ENCODE results near the gene POU2AF3. TPM values are rescaled to one million over a fixed set of nuclear protein-coding genes. Genes with fewer than 3 reads are reported as not detected.
"Not testable (repeated sequence)": the region's sequence is repeated elsewhere in the genome, so short reads cannot be mapped to it uniquely, and the experiment has no call there.

The POU2AF3 gene, protein sequence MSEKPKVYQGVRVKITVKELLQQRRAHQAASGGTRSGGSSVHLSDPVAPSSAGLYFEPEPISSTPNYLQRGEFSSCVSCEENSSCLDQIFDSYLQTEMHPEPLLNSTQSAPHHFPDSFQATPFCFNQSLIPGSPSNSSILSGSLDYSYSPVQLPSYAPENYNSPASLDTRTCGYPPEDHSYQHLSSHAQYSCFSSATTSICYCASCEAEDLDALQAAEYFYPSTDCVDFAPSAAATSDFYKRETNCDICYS
- total RNA-seq (2014; rRNA removed; shearing (Covaris generic)): not detected in 2 replicates

DNA sequence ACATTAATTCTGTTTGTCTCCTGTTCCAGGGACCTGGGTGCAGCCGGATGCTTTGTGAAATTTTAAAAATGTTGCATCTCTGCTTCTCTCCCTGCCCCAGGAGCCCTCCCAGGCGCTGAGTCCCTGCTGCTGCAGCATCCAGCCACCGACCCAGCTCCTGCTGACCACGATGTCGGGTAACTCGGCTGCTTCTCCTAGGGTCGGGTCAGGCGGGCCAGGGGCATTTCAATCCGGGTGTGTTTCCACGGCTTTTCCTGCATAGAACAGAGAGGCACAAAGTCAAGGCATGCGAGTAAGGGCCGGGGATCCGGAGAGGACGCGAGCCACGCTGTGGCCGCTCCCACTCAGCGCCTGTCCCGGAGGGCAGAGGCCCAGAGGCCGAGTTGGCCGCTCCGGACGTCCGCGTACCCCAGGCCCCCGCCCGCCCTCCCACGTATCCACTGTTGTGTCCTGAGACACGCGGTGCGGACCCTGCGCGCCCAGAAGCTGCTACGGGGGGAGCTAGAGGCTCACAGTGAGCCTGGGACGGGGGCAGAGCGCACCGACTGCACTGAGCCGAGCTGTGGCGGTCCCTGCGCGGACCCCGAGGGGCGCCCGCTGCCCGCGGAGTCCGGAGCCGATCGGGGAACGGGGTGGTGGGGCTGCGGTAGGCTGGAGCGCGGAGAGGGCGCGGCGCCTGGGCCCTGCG, at the start of gene POU2AF3:
POU2AF3 (plus strand) TSS at position 134 of the 688 bp plus-strand sequence; CDS start at position 170, 36 bp downstream.
- no peak for DNase-seq (ENCODE audit: low read depth)

DNA sequence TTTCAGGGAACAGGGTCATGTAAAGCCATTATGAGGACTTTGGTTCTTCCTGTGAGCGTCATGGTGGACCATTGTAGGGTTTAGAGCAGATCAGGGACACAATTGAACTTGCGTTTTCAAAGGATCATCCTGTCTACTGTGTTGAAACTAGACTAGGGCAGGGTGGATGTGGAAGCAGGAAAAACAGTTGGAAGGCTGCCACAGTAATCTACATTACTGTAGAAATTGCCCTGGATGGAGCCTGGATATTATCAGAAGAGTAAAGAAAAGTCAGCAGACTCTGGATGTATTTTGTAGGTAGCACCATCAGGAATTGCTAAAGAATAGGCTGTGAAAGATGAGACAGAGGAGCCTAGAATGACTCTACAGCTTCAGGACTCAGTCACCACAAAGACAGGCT, 47.4 kb upstream of the POU2AF3 start:
- DNase-seq (ENCODE audit: low read depth): no peak

DNA sequence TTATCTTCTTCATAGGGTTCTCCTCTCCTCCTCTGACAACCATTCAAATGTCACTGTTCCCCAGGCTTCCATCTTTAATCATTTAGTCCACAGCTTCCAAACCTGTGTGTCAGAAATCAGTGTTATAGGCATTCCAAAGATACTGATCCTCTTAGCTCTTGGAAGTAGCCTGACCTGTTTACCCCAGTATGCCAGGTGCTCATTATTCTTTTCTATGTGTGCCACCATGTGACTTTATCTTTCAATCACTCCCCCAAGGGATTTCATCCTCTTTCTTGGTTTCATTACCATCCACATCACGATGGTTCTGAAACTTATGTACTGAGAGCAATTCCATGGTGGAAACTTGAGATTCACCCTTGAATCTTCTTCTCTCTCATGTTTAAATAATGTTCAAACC, 45.2 kb upstream of the POU2AF3 start:
- no peak for DNase-seq (ENCODE audit: low read depth)

DNA sequence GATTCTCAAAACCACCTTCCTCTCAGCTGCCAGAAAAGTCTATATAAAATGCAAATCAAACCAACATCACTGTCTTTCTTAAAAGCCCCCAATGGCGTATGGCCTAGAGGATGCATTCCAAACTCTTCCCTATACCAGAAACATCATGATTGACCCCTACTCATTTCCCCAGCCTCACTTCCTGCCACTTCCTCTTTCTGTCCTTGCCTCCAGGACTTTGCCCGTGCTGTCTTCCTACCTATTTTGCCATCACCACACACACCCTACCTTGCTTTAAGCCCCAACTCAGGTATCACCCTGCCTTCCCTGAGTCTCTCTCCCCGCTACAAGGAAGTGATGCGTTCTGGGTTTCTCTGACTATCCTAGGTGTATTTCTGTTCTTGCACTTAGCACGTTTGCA, 44.7 kb upstream of the POU2AF3 start:
- DNase-seq (ENCODE audit: low read depth): no peak

DNA sequence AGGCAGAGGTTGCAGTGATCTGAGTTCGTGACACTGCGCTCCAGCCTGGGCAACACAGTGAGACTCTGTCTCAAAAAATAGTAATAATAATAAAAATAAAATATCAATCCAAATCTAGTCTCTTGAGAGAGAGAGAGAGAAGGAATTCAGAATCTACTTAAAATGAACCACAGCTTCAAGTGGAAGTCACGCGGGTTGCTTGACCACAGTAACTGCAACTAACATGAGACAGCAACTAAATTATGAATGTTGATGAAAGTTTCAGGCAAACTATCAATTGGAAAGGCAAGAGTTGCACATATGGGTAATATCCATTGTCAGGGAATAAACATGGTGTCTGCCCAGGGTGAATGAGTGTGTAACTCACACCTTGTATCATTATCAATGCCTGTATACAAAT, 40.3 kb upstream of the POU2AF3 start:
- no peak for DNase-seq (ENCODE audit: low read depth)

DNA sequence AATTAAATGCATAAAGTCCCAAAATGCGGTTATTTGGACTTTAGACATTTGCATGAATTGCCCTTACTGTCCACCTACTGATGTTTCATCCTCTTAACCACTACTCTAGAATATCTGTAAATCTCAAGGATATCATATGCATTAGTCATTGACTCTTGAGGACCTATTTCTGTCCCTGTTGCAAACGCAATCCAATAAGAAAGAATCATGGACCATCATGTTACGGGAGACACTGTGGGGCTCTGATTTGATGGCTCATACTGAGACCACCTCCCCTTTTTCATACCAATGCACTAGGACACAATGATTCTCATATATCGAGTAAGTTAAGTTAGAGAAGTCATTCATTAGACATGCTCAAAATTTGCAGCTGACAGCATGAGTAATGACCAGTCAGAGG, 38.5 kb upstream of the POU2AF3 start:
- peak; percentile 64 for DNase-seq (ENCODE audit: low read depth)

DNA sequence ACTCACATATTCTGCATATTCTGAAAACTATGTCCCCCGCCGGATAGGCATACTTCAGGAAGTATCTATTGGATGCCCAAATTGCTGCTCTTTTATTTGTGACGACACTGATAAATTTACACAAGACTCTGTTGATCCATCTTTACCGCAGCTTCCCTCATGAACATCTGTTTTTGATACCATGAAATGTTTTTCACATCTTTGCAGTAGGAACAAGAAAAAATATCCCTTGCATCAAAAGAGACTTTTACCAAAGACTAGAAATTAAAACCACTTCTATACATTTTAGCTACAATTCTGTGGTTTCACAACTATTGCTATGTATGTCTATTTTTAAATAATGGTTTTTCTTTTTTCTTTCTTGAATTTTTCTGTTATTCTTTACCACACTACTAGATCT, 37.5 kb upstream of the POU2AF3 start:
- no peak for DNase-seq (ENCODE audit: low read depth)

DNA sequence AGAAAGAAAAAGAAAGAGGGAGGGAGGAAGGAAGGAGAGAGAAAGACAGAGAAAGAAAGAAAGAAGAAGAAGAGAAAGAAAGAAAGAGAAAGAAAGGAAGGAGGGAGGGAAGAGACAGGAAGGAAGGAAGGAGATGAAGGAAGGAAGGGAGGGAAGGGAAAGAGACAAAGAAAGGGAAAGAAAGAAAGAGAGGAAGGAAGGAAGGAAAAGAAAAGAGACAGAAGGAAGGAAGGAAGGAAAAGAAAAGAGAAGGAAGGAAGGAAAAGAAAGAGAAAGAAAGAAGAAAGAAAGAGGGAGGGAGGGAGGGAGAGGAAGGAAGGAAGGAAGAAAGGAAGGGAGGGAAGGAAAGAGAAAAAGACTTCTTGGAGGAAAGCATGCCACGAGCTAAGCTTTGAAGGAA, 33.7 kb upstream of the POU2AF3 start:
- DNase-seq (ENCODE audit: low read depth): no peak

DNA sequence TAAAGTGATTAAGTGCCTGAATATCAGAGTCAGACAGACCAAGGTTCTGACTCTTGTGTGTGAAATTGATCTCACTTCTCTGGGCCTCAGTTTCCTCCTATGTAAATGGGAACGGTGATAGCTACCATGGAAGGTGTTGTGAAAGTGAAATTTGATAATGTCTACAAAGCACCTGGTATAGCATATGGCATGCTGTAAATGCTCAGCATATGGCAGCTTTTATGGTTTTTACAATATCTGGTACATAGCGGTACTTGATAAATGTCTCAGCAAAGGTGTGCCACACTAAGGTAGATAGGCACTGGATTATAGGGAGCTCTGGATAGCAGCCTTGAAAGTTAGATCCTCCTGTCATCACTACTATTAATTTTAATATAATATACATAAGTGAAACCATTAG, 32.9 kb upstream of the POU2AF3 start:
- DNase-seq (ENCODE audit: low read depth): no peak

DNA sequence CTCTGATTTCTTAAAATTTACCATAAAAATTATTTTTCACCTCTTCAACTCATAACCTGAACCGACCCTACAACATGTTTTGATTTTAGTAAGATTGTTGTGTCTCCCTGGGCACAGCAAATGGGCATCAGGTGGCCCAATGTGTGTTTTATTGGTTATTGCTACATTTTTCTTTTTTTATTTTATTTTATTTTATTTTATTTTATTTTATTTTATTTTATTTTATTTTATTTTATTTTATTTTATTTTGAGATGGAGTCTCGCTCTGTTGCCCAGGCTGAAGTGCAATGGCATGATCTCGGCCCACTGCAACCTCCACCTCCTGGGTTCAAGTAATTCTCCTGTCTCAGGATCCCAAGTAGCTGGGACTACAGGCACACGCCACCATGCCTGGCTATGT, 30.0 kb upstream of the POU2AF3 start:
- DNase-seq (ENCODE audit: low read depth): not testable (repeated sequence)

DNA sequence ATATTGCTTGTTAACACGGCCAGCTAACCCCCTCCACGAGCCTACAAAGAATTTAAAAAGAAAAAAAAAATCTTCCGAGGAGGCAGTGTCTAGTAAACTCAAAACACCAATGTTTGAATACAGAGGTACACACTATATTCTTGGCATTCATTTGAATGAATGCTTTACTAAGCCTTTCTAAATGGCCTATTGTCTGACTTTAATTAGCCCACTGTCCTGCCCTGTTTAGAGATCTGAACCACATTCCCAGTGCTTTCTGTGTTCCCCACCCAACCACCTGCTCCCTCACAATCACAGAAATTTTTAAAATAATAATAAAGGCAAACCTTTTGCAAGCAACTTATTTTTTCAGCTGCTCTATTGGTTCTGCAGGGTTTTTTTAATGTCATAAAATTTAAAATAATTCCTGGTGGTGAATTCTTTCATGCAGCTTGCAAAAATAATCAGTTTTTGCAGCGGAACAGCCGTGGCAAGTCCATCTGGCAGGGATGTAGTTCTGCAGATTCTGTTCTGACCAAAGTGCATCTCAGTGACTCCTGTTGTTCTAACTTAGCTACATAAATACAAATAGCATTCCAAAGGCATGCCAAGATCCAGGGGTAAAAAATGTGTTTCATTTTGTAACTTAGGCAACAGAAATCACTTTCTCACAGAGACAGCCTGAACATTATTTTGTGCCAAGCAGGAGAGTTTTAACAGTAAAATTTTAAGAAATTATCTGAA, 29.0 kb upstream of the POU2AF3 start:
- no peak for DNase-seq (ENCODE audit: low read depth)

DNA sequence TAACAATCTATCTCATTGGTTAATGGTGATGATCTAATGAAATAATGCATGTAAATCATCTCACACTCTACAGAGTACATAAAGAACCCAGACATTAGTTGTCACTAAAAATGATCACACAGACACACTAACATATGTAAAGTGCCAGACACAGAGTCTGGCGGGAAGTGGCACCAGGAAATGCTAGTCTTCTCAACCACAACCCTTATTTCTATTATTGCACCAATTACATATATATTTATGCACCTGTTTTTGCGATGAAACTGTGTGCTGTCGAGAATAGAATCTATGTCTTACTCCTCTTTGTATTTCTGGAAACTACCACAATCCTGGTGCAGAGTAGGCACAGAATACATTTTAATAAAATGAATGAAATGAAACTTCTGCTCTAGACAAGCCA, 25.9 kb upstream of the POU2AF3 start:
- no peak for DNase-seq (ENCODE audit: low read depth)

DNA sequence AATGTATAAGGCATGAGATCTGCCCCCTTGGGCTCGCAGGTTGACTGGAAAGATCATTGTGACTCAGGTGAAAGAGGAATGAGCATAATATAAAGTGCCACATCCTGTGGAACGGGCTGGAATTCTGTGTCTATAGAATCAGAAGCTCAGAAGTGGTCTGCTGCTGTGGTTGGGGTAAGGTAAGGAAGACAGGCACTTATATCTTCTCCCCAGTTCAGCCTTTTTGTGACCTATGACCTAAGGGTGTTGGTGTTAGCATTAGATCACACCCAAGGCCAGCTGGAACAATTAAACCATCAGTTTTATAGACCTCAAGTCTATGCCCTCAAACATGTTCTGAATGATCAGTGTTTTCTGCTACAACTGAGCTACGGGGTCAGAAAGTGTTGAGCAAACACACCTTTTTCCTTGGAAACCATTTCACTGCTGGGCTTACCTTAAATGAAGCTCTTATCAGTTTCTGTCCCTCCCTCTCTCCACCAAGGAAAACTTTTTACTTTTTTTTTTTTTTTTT, 15.7 kb upstream of the POU2AF3 start:
- DNase-seq (ENCODE audit: low read depth): no peak

DNA sequence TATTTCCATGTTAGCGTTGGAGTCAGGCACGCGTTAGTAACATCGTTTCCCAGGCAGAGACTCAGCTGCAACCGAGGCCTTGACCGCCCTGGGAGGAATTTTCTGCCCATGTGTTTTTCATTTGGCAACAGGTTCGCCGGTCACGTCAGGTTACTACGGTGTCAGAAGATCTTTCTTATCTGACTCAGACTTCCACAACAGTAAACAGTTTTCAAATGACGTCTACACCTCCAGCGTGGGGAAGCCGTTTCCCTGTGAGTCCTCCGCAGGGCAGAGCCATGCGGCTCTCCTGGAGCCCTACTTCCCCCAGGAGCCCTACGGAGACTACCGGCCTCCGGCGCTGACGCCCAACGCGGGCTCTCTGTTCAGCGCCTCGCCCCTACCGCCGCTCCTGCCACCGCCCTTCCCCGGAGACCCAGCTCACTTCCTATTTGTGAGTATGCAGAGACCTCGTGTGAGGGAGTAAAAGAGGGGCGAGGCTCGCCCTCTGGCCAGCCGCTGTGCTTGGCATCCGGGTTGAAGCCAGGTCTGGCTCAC, 14.3 kb upstream of the POU2AF3 start:
- no peak for DNase-seq (ENCODE audit: low read depth)

DNA sequence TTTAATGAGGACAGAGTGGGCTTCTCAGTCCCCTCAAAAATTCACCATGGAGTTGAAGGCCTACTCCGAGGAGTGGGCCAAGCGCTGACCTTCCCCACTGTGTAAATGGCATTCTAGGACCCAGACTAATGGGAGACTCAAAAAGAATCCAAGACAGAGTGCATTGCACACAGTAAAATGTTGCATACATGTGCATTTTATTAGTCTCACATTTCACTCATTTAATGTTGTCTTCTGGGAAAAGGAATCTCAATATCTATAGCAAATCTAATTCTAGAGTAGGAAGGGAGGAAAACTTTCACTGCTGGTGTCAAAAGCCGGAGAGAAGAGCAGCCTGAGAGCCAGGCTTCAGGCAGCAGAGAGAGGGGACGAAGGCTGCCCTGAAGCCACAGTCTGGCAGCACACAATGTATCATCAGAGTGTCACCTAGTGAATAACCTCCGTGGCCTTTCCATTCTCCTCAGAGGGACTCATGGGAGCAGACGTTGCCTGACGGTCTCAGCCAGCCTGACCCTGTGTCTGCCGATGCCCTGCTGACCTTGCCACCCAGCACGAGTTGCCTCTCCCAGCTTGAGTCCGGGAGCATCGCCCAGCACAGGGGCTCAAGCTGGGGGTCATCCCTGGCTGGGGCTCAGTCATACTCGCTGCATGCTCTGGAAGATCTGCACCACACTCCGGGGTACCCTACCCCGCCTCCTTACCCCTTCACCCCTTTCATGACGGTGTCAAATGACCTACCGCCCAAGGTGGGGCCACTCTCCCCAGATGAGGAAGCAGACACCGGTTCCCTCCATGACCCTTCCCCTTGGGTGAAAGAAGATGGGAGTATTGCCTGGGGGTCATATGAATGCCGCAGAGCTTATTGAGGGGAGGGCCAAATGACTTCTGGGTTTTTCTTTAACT, 12.9 kb upstream of the POU2AF3 start:
- no peak for DNase-seq (ENCODE audit: low read depth)

DNA sequence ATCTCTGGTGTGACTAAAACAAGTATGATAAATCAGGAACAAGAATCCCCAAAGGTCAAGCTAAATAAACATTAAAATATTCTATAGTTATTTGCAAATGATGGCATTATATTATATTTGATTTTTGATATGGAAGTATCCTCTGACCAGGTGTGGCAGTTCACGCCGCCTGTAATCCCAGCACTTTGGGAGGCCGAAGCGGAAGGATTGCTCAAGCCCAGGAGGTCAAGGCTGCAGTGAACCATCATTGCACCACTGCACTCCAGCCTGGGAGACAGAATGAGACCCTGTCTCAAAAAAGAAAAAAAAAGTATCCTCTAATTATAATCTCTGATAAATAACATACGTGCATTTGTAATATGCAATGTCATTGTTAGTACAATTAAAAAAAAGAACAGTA, 6.6 kb upstream of the POU2AF3 start:
- DNase-seq (ENCODE audit: low read depth): no peak

DNA sequence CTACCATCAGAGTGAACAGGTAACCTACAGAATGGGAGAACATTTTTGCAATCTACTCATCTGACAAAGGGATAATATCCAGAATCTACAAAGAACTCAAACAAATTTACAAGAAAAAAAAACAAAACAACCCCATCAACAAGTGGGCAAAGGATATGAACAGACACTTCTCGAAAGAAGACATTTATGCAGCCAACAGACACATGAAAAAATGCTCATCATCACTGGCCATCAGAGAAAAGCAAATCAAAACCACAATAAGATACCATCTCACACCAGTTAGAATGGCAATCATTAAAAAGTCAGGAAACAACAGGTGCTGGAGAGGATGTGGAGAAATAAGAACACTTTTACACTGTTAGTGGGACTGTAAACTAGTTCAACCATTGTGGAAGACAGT, 5.9 kb upstream of the POU2AF3 start:
- DNase-seq (ENCODE audit: low read depth): not testable (repeated sequence)

DNA sequence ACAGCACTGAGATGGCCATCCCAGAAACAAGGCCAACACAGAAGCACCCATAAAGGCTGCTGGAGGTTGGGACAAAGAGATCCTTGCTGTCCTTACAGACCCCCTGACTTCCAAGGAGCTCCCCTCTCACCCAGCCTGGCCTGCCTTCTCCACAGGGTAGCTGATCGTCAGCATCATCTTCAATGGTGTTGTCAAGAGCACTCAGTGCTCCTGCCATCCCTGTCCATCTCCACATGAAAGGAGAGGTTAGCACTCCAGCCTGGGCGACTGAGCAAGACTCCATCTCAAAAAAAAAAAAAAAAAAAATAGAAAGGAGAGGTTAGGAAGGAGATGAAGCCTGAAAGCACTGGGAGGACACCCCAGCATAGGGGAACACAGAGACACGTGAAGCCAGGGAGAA, 2.1 kb upstream of the POU2AF3 start:
- DNase-seq (ENCODE audit: low read depth): no peak

DNA sequence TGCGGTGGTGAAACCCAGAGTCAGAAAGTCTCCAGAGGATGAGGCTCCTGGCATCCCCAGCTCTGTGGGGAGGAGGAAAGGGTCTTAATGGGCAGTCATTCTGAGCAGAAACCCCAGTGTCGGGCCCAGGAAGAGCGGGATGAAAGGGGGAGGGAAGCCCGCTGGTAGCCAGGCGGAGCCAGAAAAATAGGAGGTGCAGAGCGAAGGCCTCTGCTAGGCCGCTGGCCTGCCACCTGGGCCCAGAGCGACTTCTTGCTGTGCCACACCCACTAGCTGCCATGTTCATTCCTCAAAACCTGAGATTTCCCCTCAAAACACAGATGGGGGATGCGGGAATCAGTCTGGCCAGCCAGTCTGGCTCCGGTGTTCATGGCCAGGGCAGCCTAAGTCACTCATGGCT, 650 bp upstream of the POU2AF3 start:
- no peak for DNase-seq (ENCODE audit: low read depth)

DNA sequence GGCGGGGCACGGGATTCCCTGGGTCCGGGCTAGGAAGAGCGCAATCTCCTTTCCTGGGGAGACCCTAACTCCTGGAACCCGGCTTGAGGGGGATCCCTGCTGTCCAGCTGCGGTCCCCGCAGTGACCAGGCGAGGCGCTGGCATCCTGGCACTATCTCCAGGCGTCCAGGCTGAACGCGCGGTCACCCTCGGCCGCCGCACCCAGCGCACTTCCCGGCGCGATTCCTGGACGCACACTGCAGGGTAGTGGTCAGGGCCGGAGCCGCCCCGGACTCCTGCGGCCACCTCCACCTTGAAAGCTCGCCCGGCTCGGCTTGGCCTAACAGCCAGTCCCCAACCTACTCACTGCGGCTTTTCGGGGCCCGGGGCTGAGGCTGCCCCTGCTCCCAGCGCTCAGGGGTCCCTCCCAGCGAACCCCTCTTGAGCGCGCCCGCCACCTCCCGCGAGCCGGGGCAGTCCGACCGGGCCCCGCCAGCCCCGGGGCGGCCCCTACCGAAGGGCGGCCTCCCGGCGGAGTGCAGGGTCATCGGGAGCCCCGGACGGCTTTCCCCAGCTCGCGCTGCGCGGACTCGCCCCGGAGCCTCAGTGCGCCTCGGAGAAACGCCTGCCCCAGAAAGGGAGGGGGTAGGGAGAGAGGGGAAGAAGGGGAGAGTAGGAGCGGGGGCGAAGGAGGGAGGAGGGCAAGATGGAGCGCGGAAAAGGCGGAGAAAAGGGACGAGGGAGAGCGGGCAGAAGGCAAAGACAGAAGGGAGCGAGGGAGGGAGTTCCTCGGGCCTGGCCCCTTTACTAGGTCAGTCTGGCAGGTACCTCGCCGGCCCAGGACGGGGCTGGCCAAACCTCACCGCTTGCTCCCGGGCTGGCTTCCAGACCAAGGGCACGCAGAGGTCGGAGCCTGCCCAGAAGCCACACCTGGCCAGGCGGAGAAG, 1.0 kb downstream of the POU2AF3 start:
- peak; percentile 36 for DNase-seq (ENCODE audit: low read depth)

All from M059J (cell line).